ENCODE data around the gene THSD4. TPM values are rescaled to one million over a fixed set of nuclear protein-coding genes. Genes with fewer than 3 reads are reported as not detected.

The THSD4 gene
- total RNA-seq, 1 experiment from 2014 or later: 29.0 TPM

DNA sequence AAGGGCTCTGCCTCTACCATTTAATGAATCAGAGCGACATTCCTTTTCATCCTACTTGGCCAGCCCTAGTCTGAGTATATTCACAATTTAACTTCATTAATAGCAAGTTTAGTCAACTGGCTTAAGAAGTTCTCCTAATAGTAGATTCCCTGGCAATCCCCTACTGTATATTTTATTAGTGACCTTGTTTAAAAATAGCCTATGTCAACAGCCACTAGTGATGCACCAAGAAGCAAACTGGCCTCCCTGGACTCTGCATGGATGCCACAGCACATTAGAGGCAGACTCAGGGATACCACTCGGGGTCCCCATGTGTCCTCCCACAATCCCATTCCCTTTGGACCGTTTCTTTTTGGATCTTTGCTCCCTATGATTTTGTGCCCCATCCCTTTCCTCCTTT is 83.6 kb downstream of the THSD4 start:
- peaks cover 12% of the 10 kb centered on the region for H3K36me3 ChIP-seq (ENCODE audit: low read depth, low read length)
- H3K4me1 ChIP-seq (ENCODE audit: insufficient read depth, low read length): 0 out of 2 replicates have a peak, but pooled peaks cover 3% of the 10 kb centered on the region
- ChIA-PET POLR2A (ENCODE audit: unreplicated experiment) (no interaction called here), CTCF (no interaction called here)
- H3K4me3 ChIP-seq (ENCODE audit: low read length): no peak overlapping the region
- ATAC-seq: peak; percentile 27; the same call in 1 of the 2 replicates
- intact Hi-C loops (cut with micrococcal nuclease): no loop called here
- no peak overlapping the region for H3K4me2 ChIP-seq (ENCODE audit: low read length)
- no peak overlapping the region for H3K9ac ChIP-seq (ENCODE audit: low read length)
- H3K27ac ChIP-seq (ENCODE audit: low read length): no peak overlapping the region
- TF ChIP-seq EZH2 (IDR thresholded peaks at IDR 0.05; ENCODE audit: low read length, unreplicated experiment) (no peak), EZH2phosphoT487 (IDR thresholded peaks at IDR 0.05; ENCODE audit: borderline replicate concordance, low read length) (no peak)
- TF ChIP-seq, protein P1, sequence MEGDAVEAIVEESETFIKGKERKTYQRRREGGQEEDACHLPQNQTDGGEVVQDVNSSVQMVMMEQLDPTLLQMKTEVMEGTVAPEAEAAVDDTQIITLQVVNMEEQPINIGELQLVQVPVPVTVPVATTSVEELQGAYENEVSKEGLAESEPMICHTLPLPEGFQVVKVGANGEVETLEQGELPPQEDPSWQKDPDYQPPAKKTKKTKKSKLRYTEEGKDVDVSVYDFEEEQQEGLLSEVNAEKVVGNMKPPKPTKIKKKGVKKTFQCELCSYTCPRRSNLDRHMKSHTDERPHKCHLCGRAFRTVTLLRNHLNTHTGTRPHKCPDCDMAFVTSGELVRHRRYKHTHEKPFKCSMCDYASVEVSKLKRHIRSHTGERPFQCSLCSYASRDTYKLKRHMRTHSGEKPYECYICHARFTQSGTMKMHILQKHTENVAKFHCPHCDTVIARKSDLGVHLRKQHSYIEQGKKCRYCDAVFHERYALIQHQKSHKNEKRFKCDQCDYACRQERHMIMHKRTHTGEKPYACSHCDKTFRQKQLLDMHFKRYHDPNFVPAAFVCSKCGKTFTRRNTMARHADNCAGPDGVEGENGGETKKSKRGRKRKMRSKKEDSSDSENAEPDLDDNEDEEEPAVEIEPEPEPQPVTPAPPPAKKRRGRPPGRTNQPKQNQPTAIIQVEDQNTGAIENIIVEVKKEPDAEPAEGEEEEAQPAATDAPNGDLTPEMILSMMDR (conservative IDR thresholded peaks at IDR 0.05; ENCODE audit: low read depth, low read length): no peak
- H4K20me1 ChIP-seq (ENCODE audit: low read length): no peaks in the 10 kb centered on the region
- H3K9me3 ChIP-seq (ENCODE audit: low read length): no peaks in the 10 kb centered on the region
- no peak overlapping the region for H2AFZ ChIP-seq (ENCODE audit: low read length)
- H3K79me2 ChIP-seq (ENCODE audit: low read length): peaks cover 8% of the 10 kb centered on the region; the same call in 1 of the 2 replicates
- H3F3A ChIP-seq (ENCODE audit: low read length, unreplicated experiment): no peaks in the 10 kb centered on the region
- no peaks in the 10 kb centered on the region for H3K27me3 ChIP-seq (ENCODE audit: low read length)
- BruUV-seq (replicated peaks): no TSS peak
- DNase-seq: no peak
- no peaks in the 10 kb centered on the region for H3K9me2 ChIP-seq (replicated peaks; ENCODE audit: low read length)

DNA sequence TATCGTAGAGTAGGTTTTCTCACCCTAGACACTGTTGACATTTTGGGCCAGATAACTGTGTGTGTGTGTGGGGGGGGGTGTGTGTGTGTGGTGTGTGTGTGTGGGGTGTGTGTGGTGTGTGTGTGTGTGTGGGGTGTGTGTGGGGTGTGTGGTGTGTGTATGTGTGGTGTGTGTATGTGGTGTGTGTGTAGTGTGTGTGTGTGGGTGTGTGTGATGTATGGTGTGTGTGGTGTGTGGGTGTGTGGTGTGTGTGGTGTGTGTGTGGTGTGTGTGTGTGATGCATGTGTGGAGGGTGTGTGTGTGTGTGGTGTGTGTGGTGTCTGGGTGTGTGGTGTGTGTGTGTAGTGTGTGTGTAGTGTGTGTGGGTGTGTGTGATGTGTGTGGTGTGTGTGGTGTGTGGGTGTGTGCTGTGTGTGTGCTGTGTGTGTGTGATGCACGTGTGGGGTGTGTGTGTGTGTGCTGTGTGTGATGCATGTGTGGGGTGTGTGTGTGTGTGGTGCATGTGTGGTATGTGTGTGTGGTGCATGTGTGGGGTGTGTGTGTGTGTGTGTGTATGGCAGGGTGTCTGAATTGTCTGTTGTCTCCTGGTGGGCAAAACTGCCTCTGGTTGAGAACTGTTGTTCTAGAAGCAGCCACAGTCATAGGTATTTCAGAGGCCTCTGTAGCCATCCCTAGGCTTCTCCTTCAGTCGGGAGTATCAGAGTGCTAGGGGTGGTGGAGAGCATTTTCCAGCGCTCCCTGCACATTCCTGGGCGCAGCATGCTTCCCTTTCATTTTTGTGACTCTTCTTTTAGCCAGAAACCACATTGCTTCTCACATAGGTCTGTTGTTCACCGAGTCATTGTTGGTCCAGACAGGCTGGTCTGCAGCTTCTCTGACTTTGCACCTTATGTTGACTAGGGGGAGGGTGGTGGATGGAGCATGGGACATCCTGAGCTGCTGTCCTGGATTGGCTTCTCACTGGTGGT is 84.4 kb downstream of the THSD4 start:
- Histone ChIP-seq H3K27ac (ENCODE audit: low read length) (no peak overlapping the region), H3K4me1 (ENCODE audit: insufficient read depth, low read length) (0 out of 2 replicates have a peak, but pooled peaks cover 3% of the 10 kb centered on the region), H3K36me3 (ENCODE audit: low read depth, low read length) (peaks cover 7% of the 10 kb centered on the region), H3F3A (ENCODE audit: low read length, unreplicated experiment) (no peaks in the 10 kb centered on the region), H2AFZ (ENCODE audit: low read length) (no peak overlapping the region), H3K4me2 (ENCODE audit: low read length) (no peak overlapping the region), H3K79me2 (ENCODE audit: low read length) (peaks cover 8% of the 10 kb centered on the region; the same call in 1 of the 2 replicates), H3K9me2 (replicated peaks; ENCODE audit: low read length) (no peaks in the 10 kb centered on the region), H3K4me3 (ENCODE audit: low read length) (no peak overlapping the region), H3K9ac (ENCODE audit: low read length) (no peak overlapping the region), H3K9me3 (ENCODE audit: low read length) (no peaks in the 10 kb centered on the region), H3K27me3 (ENCODE audit: low read length) (no peaks in the 10 kb centered on the region), H4K20me1 (ENCODE audit: low read length) (no peaks in the 10 kb centered on the region)
- BruUV-seq (replicated peaks): no TSS peak
- TF ChIP-seq EZH2phosphoT487 (IDR thresholded peaks at IDR 0.05; ENCODE audit: borderline replicate concordance, low read length) (no peak), EZH2 (IDR thresholded peaks at IDR 0.05; ENCODE audit: low read length, unreplicated experiment) (no peak)
- ATAC-seq (no peak), DNase-seq (no peak)
- CTCF ChIA-PET: no interaction called here
- POLR2A ChIA-PET (ENCODE audit: unreplicated experiment): no interaction called here
- intact Hi-C loops (cut with micrococcal nuclease): no loop called here

DNA sequence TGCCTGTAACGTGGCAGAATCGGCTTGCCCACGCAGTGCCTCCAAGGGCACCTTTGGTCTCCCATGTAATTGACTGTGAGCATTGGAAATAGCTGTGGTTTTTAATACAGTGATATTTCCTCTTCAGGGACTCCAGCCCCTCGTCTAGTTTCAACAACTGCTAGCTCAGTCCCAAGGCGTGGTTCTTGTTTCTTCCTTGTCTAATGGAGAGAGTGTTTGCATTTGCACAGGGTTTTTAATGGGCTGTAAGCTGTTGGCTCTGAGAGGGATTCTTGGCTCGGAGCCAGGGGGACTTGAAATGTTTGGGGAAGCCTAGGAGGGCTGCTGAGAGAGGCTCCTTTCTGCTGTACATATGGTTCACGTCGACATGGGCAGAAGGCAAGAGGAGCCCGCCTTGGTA is 86.2 kb downstream of the THSD4 start:
- H3K9ac ChIP-seq (ENCODE audit: low read length): no peak overlapping the region
- ChIA-PET POLR2A (ENCODE audit: unreplicated experiment) (no interaction called here), CTCF (no interaction called here)
- no peaks in the 10 kb centered on the region for H3F3A ChIP-seq (ENCODE audit: low read length, unreplicated experiment)
- intact Hi-C loops (cut with micrococcal nuclease): no loop called here
- no peaks in the 10 kb centered on the region for H3K27me3 ChIP-seq (ENCODE audit: low read length)
- H3K9me3 ChIP-seq (ENCODE audit: low read length): no peaks in the 10 kb centered on the region
- H3K4me1 ChIP-seq (ENCODE audit: insufficient read depth, low read length): no peaks in the 10 kb centered on the region
- no peak for DNase-seq
- no peak overlapping the region for H3K4me2 ChIP-seq (ENCODE audit: low read length)
- H2AFZ ChIP-seq (ENCODE audit: low read length): no peak overlapping the region
- peaks cover 8% of the 10 kb centered on the region; the same call in 1 of the 2 replicates for H3K79me2 ChIP-seq (ENCODE audit: low read length)
- H4K20me1 ChIP-seq (ENCODE audit: low read length): no peaks in the 10 kb centered on the region
- no peak overlapping the region for H3K27ac ChIP-seq (ENCODE audit: low read length)
- no peak overlapping the region for H3K4me3 ChIP-seq (ENCODE audit: low read length)
- TF ChIP-seq EZH2 (IDR thresholded peaks at IDR 0.05; ENCODE audit: low read length, unreplicated experiment) (no peak), EZH2phosphoT487 (IDR thresholded peaks at IDR 0.05; ENCODE audit: borderline replicate concordance, low read length) (no peak)
- TF ChIP-seq, protein P1 (conservative IDR thresholded peaks at IDR 0.05; ENCODE audit: low read depth, low read length): no peak
- H3K36me3 ChIP-seq (ENCODE audit: low read depth, low read length): peaks cover 5% of the 10 kb centered on the region
- ATAC-seq: no peak
- H3K9me2 ChIP-seq (replicated peaks; ENCODE audit: low read length): no peaks in the 10 kb centered on the region
- BruUV-seq (replicated peaks): no TSS peak
